H1 (cell line): ENCODE measurements around the gene ZNF512B. TPM values are rescaled to one million over a fixed set of nuclear protein-coding genes. Genes with fewer than 3 reads are reported as not detected.

Source experiments
- CTCF ChIA-PET: fragments of 300-600 bp; sonication (Branson Sonifier 250); formaldehyde crosslinking; loops from one replicate; lab custom pipeline; 2021; ENCODE audit not compliant: partially characterized antibody; lab: Charles Lee
- POLR2A ChIA-PET: fragments of 300-600 bp; sonication (Branson Sonifier 250); formaldehyde crosslinking; loops from one replicate; lab custom pipeline; 2021; ENCODE audit warnings: inconsistent platforms; ENCODE audit not compliant: partially characterized antibody; lab: Charles Lee
- DNase-seq, 2 experiments: peaks; one replicate each; pipeline versions ENCODE4 v3.0.0 to v3.0.0-alpha.2; 2010 to 2022; ENCODE audit warnings: low spot score in 2 of 2, low read depth in 1 of 2, mixed read lengths in 1 of 2
- FAIRE-seq: peaks from 2 replicates; lab custom pipeline; 2011; peaks lifted over from hg19 to GRCh38; lab: Jason Lieb, UNC
- H2AFZ ChIP-seq: 2 replicates; pipeline ENCODE4 v1.8.1; 2012; ENCODE audit warnings: low read length, inconsistent platforms
- H2AK5ac ChIP-seq: 2 replicates; pipeline ENCODE4 v1.6.1; 2013; ENCODE audit warnings: low read depth, low read length
- H2BK120ac ChIP-seq: replicated peaks from 2 replicates; pipeline ENCODE3; 2013; ENCODE audit warnings: low read depth, low read length, inconsistent platforms
- H2BK12ac ChIP-seq: 2 replicates; pipeline ENCODE4 v1.6.1; 2013; ENCODE audit warnings: low read depth, low read length
- H2BK15ac ChIP-seq: 2 replicates; pipeline ENCODE4 v1.6.1; 2013; ENCODE audit warnings: low read length
- H2BK20ac ChIP-seq: 2 replicates; pipeline ENCODE4 v1.6.1; 2013; ENCODE audit warnings: low read length
- H2BK5ac ChIP-seq: 2 replicates; pipeline ENCODE4 v1.6.1; 2013; ENCODE audit warnings: low read depth, low read length
- H3K14ac ChIP-seq: 2 replicates; pipeline ENCODE4 v1.6.1; 2013; ENCODE audit warnings: inconsistent platforms; ENCODE audit not compliant: insufficient read length
- H3K18ac ChIP-seq: 2 replicates; pipeline ENCODE4 v1.6.1; 2013; ENCODE audit warnings: low read length; ENCODE audit errors: extremely low read depth
- H3K23ac ChIP-seq: 2 replicates; pipeline ENCODE4 v1.6.1; 2013; ENCODE audit warnings: inconsistent platforms; ENCODE audit not compliant: insufficient read length
- H3K23me2 ChIP-seq: 2 replicates; pipeline ENCODE4 v1.6.1; 2013; ENCODE audit warnings: low read depth, low read length
- H3K27ac ChIP-seq: 2 replicates; pipeline ENCODE4 v1.6.1; 2011; ENCODE audit warnings: low read depth, low read length, inconsistent platforms
- H3K27me3 ChIP-seq, 4 experiments: replicated peaks in 1 of 4; 1 replicate in 1 of 4; 2 replicates in 3 of 4; pipeline versions ENCODE4 v1.6.1 to v1.8.1; 2011 to 2013; ENCODE audit warnings: low read length in 3 of 4, mild to moderate bottlenecking in 3 of 4, inconsistent platforms in 2 of 4, mixed read lengths in 2 of 4, moderate library complexity in 1 of 4; ENCODE audit not compliant: control insufficient read depth in 3 of 4, insufficient read depth in 3 of 4; ENCODE audit errors: extremely low read depth in 1 of 4
- H3K36me3 ChIP-seq, 4 experiments: 2 replicates each; pipeline versions ENCODE4 v1.6.1 to v1.8.1; 2011 to 2013; ENCODE audit warnings: mild to moderate bottlenecking in 4 of 4, low read length in 3 of 4, moderate library complexity in 2 of 4, control low read depth in 1 of 4, inconsistent platforms in 1 of 4; ENCODE audit not compliant: insufficient read depth in 4 of 4, control insufficient read depth in 2 of 4
- H3K4ac ChIP-seq: replicated peaks from 2 replicates; pipeline ENCODE3; 2013; ENCODE audit warnings: low read length, low read depth, mixed read lengths, inconsistent platforms; ENCODE audit not compliant: insufficient read length
- H3K4me1 ChIP-seq, 4 experiments: replicated peaks in 1 of 4; 1 replicate in 1 of 4; 2 replicates in 3 of 4; pipeline versions ENCODE4 v1.6.1 to v1.8.1; 2011 to 2013; ENCODE audit warnings: low read length in 3 of 4, inconsistent platforms in 2 of 4, mixed read lengths in 1 of 4; ENCODE audit not compliant: insufficient read depth in 4 of 4, control insufficient read depth in 3 of 4
- H3K4me2 ChIP-seq, 2 experiments: 2 replicates each; pipeline versions ENCODE4 v1.6.1 to v1.8.1; 2011 to 2013; ENCODE audit warnings: low read depth in 2 of 2, low read length in 2 of 2, control low read depth in 1 of 2, inconsistent platforms in 1 of 2, mild to moderate bottlenecking in 1 of 2; ENCODE audit not compliant: insufficient read depth in 1 of 2
- H3K4me3 ChIP-seq, 4 experiments: fragments of 200-600, 300-600 bp in 1 of 4; sonication (generic), shearing (Covaris generic), sonication (Bioruptor Twin) in 1 of 4; 2 replicates each; pipeline versions ENCODE4 v1.5.1 to v1.8.1; 2011 to 2016; ENCODE audit warnings: low read length in 4 of 4, low read depth in 3 of 4, control low read depth in 2 of 4, inconsistent platforms in 2 of 4, mild to moderate bottlenecking in 2 of 4, mixed read lengths in 1 of 4, moderate library complexity in 1 of 4; ENCODE audit not compliant: insufficient read depth in 2 of 4; ENCODE audit errors: extremely low read depth in 1 of 4
- H3K56ac ChIP-seq: replicated peaks from 2 replicates; pipeline ENCODE3; 2013; ENCODE audit warnings: low read depth, mild to moderate bottlenecking, mixed read lengths, low read length, inconsistent platforms; ENCODE audit not compliant: insufficient read length
- H3K79me1 ChIP-seq: 2 replicates; pipeline ENCODE4 v1.6.1; 2013; ENCODE audit warnings: low read depth, low read length, control low read depth
- H3K79me2 ChIP-seq, 2 experiments: 2 replicates each; pipeline versions ENCODE4 v1.6.1 to v1.8.1; 2012 to 2013; ENCODE audit warnings: low read length in 2 of 2, mild to moderate bottlenecking in 2 of 2, inconsistent platforms in 1 of 2; ENCODE audit not compliant: insufficient read depth in 2 of 2, control insufficient read depth in 1 of 2
- H3K9ac ChIP-seq, 4 experiments: replicated peaks in 1 of 4; 1 replicate in 1 of 4; 2 replicates in 3 of 4; pipeline versions ENCODE4 v1.6.1 to v1.8.1; 2011 to 2013; ENCODE audit warnings: low read depth in 3 of 4, low read length in 3 of 4, control low read depth in 2 of 4, mild to moderate bottlenecking in 2 of 4, moderate library complexity in 2 of 4, inconsistent platforms in 1 of 4; ENCODE audit errors: extremely low read depth in 1 of 4
- H3K9me3 ChIP-seq, 2 experiments: 2 replicates each; pipeline versions ENCODE4 v1.6.1 to v1.8.1; 2012 to 2013; ENCODE audit warnings: mild to moderate bottlenecking in 2 of 2, moderate library complexity in 2 of 2, control low read depth in 1 of 2, inconsistent platforms in 1 of 2, low read depth in 1 of 2, low read length in 1 of 2, mixed read lengths in 1 of 2; ENCODE audit not compliant: insufficient read depth in 2 of 2
- H4K20me1 ChIP-seq, 2 experiments: replicated peaks in 1 of 2; 2 replicates each; pipeline versions ENCODE3 to v1.8.1; 2011 to 2013; ENCODE audit warnings: inconsistent platforms in 2 of 2, low read length in 2 of 2, mild to moderate bottlenecking in 1 of 2; ENCODE audit not compliant: insufficient read depth in 2 of 2, control insufficient read depth in 1 of 2
- H4K5ac ChIP-seq: 2 replicates; pipeline ENCODE4 v1.6.1; 2013; ENCODE audit warnings: low read length, low read depth, mixed read lengths, inconsistent platforms; ENCODE audit not compliant: insufficient read length
- H4K8ac ChIP-seq: 2 replicates; pipeline ENCODE4 v1.8.0; 2013; ENCODE audit warnings: mild to moderate bottlenecking, moderate library complexity, low read length, inconsistent platforms; ENCODE audit not compliant: insufficient read depth; ENCODE audit errors: extremely low read depth
- H4K91ac ChIP-seq: replicated peaks from 2 replicates; pipeline ENCODE3; 2013; ENCODE audit warnings: low read length, mixed read lengths, inconsistent platforms; ENCODE audit not compliant: insufficient read length
- HDAC2 ChIP-seq, 2 experiments: fragments of 300-600 bp in 1 of 2; sonication (generic) in 1 of 2; IDR thresholded peaks; 2 replicates each; pipeline ENCODE4 v1.6.1; 2011 to 2012; ENCODE audit warnings: low read depth in 2 of 2, low read length in 2 of 2, mild to moderate bottlenecking in 2 of 2, moderate library complexity in 2 of 2, borderline replicate concordance in 1 of 2, inconsistent platforms in 1 of 2
- KDM5A ChIP-seq: fragments of 200-600 bp; IDR thresholded peaks from 2 replicates; pipeline ENCODE4 v1.7.1; 2012; ENCODE audit warnings: mild to moderate bottlenecking, low read length, inconsistent platforms, mixed read lengths
- WGBS, 2 experiments: shearing (Covaris generic) in 1 of 2; methylation state at CpG; one replicate each; pipeline versions ENCODE4 v1.1.6 to v1.1.7; 2013 to 2015; ENCODE audit warnings: low lambda C conversion rate in 2 of 2, mixed read lengths in 2 of 2, inconsistent platforms in 1 of 2, low coverage in 1 of 2, missing lambda C conversion rate in 1 of 2; ENCODE audit not compliant: insufficient replicate concordance in 2 of 2, insufficient coverage in 1 of 2, insufficient read length in 1 of 2; ENCODE audit errors: extremely low coverage in 1 of 2, missing lambda C conversion rate in 1 of 2; 5-methylcytosine and 5-hydroxymethylcytosine counted together
- polyA plus RNA-seq, 7 experiments: library from polyadenylated mRNA; depleted of rRNA in 3 of 7; stranded (reverse) in 5 of 7; unstranded in 2 of 7; fragments of >200 nt in 5 of 7; fragments of 200-250 nt in 2 of 7; gene quantifications; 1 replicate in 5 of 7; 2 replicates in 1 of 7; 4 replicates in 1 of 7; pipeline versions ENCODE4 v1.2.1 to v1.2.3, GENCODE V29; 2011 to 2013; ENCODE audit warnings: missing spikeins in 2 of 7, mixed read lengths in 2 of 7
- total RNA-seq: library from RNA; stranded (reverse); fragmentation: NEBNext Ultra II Directional; extraction: Animal tissue kit (Norgen Biotek cat#: 25700); gene quantifications from 2 replicates; pipeline ENCODE4 v1.2.1, GENCODE V29; 2021
- TF ChIP-seq, protein P1 (sequence below), 3 experiments: IDR thresholded peaks; 1 replicate in 2 of 3; 2 replicates in 1 of 3; pipeline versions ENCODE4 v1.5.1 to v1.6.1; 2011; ENCODE audit warnings: low read length in 3 of 3, mild to moderate bottlenecking in 3 of 3, inconsistent platforms in 2 of 3, low read depth in 1 of 3, moderate library complexity in 1 of 3; ENCODE audit not compliant: insufficient read depth in 1 of 3; ENCODE audit errors: control extremely low read depth in 1 of 3

ZNF512B gene
- total and polyA plus RNA-seq, 2 of the 8 experiments (the other 6 are each of a cell fraction or from before 2014, with no cell fraction given) = 7.3 to 26.6 TPM

- Histone ChIP-seq H3K36me3 (peaks cover 2 to 8% (median 4%) of the 10 kb centered on the region in 4 experiments; a peak in 6 of 8 replicates), H4K20me1 (peaks cover 2 to 12% of the 10 kb centered on the region in 2 experiments), H2BK12ac (peak within 1 kb of the TSS; percentile 52; the same call in 1 of the 2 replicates), H3K18ac (peak within 1 kb of the TSS; percentile 52), H3K23ac (no peak within 1 kb of the TSS), H2AFZ (peak within 1 kb of the TSS; percentile 80), H3K79me1 (peaks cover 4% of the 10 kb centered on the region; the same call in 1 of the 2 replicates), H4K91ac (peak within 1 kb of the TSS; percentile 99), H3K23me2 (peaks cover 14% of the 10 kb centered on the region), H3K14ac (no peak within 1 kb of the TSS), H3K4me2 (peak within 1 kb of the TSS; percentile 62 to 92), H2BK15ac (peak within 1 kb of the TSS; percentile 34; the same call in 1 of the 2 replicates), H3K27me3 (peaks cover 0 to 9% (median 2%) of the 10 kb centered on the region in 4 experiments; a peak in 3 of 7 replicates), H3K4me3 (peak within 1 kb of the TSS; percentile 57 to 89 (median 74)), H3K27ac (no peak within 1 kb of the TSS), H3K4me1 (peaks cover 4 to 24% (median 12%) of the 10 kb centered on the region in 4 experiments; a peak in 6 of 7 replicates), H3K9me3 (no peaks in the 10 kb centered on the region), H2BK20ac (peak within 1 kb of the TSS; percentile 3; the same call in 1 of the 2 replicates), H4K8ac (peak within 1 kb of the TSS; percentile 76), H2BK120ac (peak within 1 kb of the TSS; percentile 72), H4K5ac (peak within 1 kb of the TSS; percentile 42), H2AK5ac (peak within 1 kb of the TSS; percentile 70; the same call in 1 of the 2 replicates), H3K9ac (peak within 1 kb of the TSS in 2 of 4 experiments; percentile 38 to 66; a peak in 2 of 7 replicates), H3K79me2 (peaks cover 0 to 20% of the 10 kb centered on the region in 2 experiments; a peak in 3 of 4 replicates), H3K4ac (peak within 1 kb of the TSS; percentile 96), H3K56ac (peak within 1 kb of the TSS; percentile 52), H2BK5ac (no peak within 1 kb of the TSS)
- peak in 1 of 2 experiments; percentile 66 for DNase-seq
- WGBS, 2 experiments = 11% methylated on average over 15 of the region's 52 CpGs; no CpG with 5 or more reads in 1 of the 2 experiments
- FAIRE-seq = no peak
- ChIA-PET CTCF (interaction anchor here (0.9 to 2.0 kb wide), 27 partner anchors 17 to 457 kb away, joined by 3 to 17 read pairs (median 5); partner anchors contain the start of genes C20orf204, LKAAEAR1, TCEA2 and TPD52L2), POLR2A (interaction anchor here (0.9 to 1.9 kb wide), 11 partner anchors 18 to 242 kb away, joined by 3 to 13 read pairs (median 4); partner anchors contain the start of gene TPD52L2)
- TF ChIP-seq, protein P1, sequence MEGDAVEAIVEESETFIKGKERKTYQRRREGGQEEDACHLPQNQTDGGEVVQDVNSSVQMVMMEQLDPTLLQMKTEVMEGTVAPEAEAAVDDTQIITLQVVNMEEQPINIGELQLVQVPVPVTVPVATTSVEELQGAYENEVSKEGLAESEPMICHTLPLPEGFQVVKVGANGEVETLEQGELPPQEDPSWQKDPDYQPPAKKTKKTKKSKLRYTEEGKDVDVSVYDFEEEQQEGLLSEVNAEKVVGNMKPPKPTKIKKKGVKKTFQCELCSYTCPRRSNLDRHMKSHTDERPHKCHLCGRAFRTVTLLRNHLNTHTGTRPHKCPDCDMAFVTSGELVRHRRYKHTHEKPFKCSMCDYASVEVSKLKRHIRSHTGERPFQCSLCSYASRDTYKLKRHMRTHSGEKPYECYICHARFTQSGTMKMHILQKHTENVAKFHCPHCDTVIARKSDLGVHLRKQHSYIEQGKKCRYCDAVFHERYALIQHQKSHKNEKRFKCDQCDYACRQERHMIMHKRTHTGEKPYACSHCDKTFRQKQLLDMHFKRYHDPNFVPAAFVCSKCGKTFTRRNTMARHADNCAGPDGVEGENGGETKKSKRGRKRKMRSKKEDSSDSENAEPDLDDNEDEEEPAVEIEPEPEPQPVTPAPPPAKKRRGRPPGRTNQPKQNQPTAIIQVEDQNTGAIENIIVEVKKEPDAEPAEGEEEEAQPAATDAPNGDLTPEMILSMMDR (IDR thresholded peaks at IDR 0.05; ENCODE audit: control extremely low read depth in 1 of 3, insufficient read depth in 1 of 3, low read depth in 1 of 3, low read length in 3 of 3) = peak; percentile 15 to 44 (median 30); a peak in 3 of 4 replicates
- no peak for TF ChIP-seq KDM5A
- no peak; a peak in 1 of 4 replicates for TF ChIP-seq HDAC2 (IDR thresholded peaks at IDR 0.05; ENCODE audit: borderline replicate concordance in 1 of 2, low read depth in 2 of 2, low read length in 2 of 2)
These were observed 10.0 kb upstream of the ZNF512B start, which contains the start of gene SAMD10 for GRCh38 chr20:63979557-63980316. Gene SAMD10 (minus strand): TSS chr20:63979642. CDS start chr20:63979467, 175 bp downstream.
